ENCODE results near the gene TTLL6. TPM values are rescaled to one million over a fixed set of nuclear protein-coding genes. Genes with fewer than 3 reads are reported as not detected.

TTLL6 gene
- total and polyA plus RNA-seq, 11 donors = 0.07 to 0.55 (median 0.15) TPM; not detected in 8

DNA sequence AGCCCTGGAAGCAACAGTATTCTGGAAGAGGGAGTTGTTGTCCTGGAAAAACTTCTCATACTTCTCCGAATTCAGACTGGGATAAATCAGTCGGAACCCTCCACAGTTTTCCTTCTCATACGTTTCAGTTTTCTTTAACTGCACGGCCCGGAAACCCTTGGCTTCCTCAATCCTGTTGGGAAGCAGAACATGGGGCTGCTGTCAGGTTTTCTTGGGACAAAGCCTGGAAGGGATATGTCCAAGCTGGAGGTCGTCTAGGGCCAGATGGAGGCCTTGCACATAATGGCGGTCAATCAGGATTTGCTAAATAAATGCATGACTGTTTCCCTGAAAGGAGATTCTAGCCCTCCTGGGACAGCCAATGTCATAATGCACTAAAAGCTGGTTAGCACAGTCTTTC, 29.2 kb downstream of the TTLL6 start:
- TF ChIP-seq, protein P1, sequence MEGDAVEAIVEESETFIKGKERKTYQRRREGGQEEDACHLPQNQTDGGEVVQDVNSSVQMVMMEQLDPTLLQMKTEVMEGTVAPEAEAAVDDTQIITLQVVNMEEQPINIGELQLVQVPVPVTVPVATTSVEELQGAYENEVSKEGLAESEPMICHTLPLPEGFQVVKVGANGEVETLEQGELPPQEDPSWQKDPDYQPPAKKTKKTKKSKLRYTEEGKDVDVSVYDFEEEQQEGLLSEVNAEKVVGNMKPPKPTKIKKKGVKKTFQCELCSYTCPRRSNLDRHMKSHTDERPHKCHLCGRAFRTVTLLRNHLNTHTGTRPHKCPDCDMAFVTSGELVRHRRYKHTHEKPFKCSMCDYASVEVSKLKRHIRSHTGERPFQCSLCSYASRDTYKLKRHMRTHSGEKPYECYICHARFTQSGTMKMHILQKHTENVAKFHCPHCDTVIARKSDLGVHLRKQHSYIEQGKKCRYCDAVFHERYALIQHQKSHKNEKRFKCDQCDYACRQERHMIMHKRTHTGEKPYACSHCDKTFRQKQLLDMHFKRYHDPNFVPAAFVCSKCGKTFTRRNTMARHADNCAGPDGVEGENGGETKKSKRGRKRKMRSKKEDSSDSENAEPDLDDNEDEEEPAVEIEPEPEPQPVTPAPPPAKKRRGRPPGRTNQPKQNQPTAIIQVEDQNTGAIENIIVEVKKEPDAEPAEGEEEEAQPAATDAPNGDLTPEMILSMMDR (IDR thresholded peaks at IDR 0.05) = no peak
- no peak for TF ChIP-seq POLR2A (IDR thresholded peaks at IDR 0.05)
- Histone ChIP-seq H3K27me3 (peaks cover 0 to 42% (median 3%) of the 10 kb centered on the region in 9 donors), H3K9me3 (no peaks in the 10 kb centered on the region), H3K4me3 (no peak overlapping the region), H3K4me1 (peaks cover 0 to 11% (median 0%) of the 10 kb centered on the region in 12 donors), H3K36me3 (no peaks in the 10 kb centered on the region), H3K27ac (no peak overlapping the region)
- 52 to 68% (median 62%) methylated on average over 7 of the region's 7 CpGs for WGBS, 4 donors
- no peak for DNase-seq
- peak in 1 of 4 donors; percentile 42 for ATAC-seq
- intact Hi-C loops (cut with DNase I) = no loop called here

DNA sequence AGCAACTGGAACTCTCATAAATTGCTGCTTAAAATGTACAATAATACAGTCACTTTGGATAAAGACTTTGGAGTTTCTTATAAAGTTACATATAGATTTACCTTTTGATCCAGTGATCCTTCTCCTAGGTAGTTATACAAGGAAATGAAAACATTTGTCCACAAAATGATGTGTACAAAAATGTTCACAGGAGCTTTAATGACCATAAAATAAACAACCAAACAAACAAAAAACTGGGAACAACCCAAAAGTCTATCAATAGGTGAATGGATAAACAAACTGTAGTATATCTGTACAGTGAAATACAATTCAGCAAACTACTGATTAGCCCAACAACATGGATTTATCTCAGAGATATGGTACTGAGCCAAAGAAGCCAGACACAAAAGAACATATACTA, 37.6 kb downstream of the TTLL6 start:
- no peaks in the 10 kb centered on the region for H3K36me3 ChIP-seq
- no peak overlapping the region for H3K27ac ChIP-seq
- H3K27me3 ChIP-seq = peaks cover 0 to 34% (median 5%) of the 10 kb centered on the region in 9 donors
- ATAC-seq (no peak), DNase-seq (no peak)
- H3K9me3 ChIP-seq = peaks cover 0 to 6% (median 0%) of the 10 kb centered on the region in 12 donors
- intact Hi-C loops (cut with DNase I) = no loop called here
- H3K4me1 ChIP-seq = no peaks in the 10 kb centered on the region
- TF ChIP-seq, protein P1 (IDR thresholded peaks at IDR 0.05) = no peak
- TF ChIP-seq POLR2A (IDR thresholded peaks at IDR 0.05) = no peak
- H3K4me3 ChIP-seq = no peak overlapping the region

DNA sequence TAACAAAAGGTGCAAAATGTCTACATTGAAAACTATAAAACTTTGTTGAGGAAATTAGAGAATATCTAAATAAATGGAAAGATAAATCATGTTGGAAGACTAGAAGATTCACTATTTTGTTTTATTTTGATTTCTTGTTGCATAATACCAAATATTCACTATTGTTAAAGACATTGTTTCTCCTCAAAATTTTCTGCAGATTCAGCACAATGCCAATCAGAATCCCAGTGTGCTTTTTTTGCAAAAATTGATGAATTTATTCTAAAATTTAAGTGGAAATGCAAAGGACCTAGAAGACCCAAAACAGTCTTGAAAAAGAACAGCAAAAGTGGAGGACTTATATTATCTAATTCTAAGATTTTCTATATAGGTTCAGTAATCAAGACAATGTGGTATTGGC, 40.4 kb downstream of the TTLL6 start:
- TF ChIP-seq, protein P1 (IDR thresholded peaks at IDR 0.05) = no peak
- no peak for TF ChIP-seq POLR2A (IDR thresholded peaks at IDR 0.05)
- DNase-seq = no peak
- no peak for ATAC-seq
- peaks cover 0 to 6% (median 0%) of the 10 kb centered on the region in 12 donors for H3K9me3 ChIP-seq
- no peaks in the 10 kb centered on the region for H3K36me3 ChIP-seq
- no peak overlapping the region for H3K4me3 ChIP-seq
- no peaks in the 10 kb centered on the region for H3K4me1 ChIP-seq
- intact Hi-C loops (cut with DNase I) = no loop called here
- H3K27ac ChIP-seq = no peak overlapping the region
- H3K27me3 ChIP-seq = peaks cover 0 to 47% (median 6%) of the 10 kb centered on the region in 9 donors

DNA sequence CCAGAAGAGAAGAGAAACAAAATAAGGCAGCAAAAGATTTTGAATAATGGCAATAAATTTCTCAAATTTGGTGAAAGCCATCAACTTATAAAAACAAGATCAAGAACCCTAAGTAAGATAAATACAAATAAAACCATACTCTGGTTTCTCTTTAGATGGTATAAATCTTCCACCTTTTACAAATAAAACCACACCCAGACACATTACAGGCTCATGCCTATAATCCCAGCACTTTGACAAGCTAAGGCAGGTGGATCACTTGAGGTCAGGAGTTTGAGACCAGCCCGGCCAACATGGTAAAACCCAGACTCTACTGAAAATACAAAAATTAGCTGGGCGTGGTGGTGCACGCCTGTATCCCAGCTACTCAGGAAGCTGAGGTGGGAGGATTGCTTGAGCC, 43.8 kb downstream of the TTLL6 start:
- TF ChIP-seq, protein P1 (IDR thresholded peaks at IDR 0.05) = no peak
- no peak for TF ChIP-seq POLR2A (IDR thresholded peaks at IDR 0.05)
- no peak for DNase-seq
- Histone ChIP-seq H3K27me3 (peaks cover 0 to 52% (median 18%) of the 10 kb centered on the region in 9 donors), H3K27ac (no peak overlapping the region), H3K36me3 (no peaks in the 10 kb centered on the region), H3K9me3 (peaks cover 0 to 6% (median 0%) of the 10 kb centered on the region in 12 donors), H3K4me3 (no peak overlapping the region), H3K4me1 (no peaks in the 10 kb centered on the region)
- intact Hi-C loops (cut with DNase I) = no loop called here
- ATAC-seq = no peak
- WGBS, 4 donors = 87 to 91% (median 90%) methylated on average over 3 of the region's 3 CpGs
